ENCODE measurements around the gene CD200.
A peak's percentile ranks its signal among the peaks of the same experiment; 100 is the strongest.
"Not testable (repeated sequence)": the region's sequence is repeated elsewhere in the genome, so short reads cannot be mapped to it uniquely, and the experiment has no call there.

Gene CD200

DNA sequence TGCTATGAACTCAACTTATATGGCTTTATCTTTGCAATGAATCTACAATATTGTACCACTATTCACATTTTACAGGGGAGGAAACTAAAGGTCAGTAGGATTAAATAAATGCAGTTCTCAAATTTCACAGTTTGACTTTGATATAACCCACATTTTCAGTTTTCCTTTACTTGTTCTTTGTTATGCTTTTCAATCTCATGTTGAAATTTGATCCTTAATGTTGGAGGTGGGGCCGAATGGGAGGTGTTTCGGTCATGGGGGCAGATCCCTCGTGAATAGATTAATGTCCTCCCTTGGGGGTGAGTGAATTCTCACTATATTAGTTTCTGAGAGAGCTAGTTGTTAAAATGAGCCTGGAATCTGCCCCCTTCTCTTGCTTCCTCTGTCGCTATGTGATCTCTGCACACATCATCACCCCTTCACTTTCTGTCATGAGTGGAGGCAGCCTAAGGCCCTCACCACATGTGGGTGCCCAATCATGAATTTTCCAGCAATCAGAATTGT lies 44.7 kb downstream of the CD200 start:
- in situ Hi-C loops (cut with MboI; ENCODE audit: low pct_unique_long_range_greater_than_20kb, low sequenced_read_pairs): no loop called here
- no peak for DNase-seq

- DNase-seq; in situ Hi-C loops (cut with MboI; ENCODE audit: low pct_unique_long_range_greater_than_20kb, low sequenced_read_pairs): not testable (repeated sequence)
These were observed 45.4 kb downstream of the CD200 start for GRCh38 chr3:112378347-112378746.

DNA sequence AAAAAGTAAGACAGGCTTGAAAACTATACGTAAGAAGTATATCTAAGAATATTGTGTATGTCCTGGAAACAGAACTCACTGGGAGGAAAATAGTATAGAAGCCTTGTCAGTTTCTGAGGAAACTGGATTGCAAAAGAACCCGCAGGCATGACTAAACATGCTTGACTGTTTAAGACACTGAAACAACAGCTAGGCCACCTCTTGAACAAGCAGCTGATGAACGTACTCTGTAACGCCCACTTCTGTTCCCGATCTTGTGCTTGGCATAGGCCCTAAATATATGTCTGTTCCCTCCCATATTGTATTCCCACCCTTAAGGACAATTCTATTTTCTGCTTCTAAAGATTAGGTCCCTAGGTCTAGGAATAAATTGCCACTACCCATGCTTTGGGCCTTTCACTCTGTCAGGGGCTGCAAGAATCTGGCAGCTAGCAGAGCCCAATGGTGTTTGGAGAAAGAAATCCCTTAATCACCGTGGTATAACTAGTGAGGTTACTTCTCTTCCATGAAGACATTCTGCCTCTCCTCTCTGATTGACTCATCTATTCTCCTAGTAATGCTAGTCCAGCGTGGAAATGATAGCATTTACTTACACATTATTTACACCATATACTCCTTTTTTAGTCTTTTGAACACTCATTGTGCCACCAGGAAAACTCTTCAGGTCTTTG lies 46.2 kb downstream of the CD200 start:
- peak; percentile 70 for DNase-seq
- in situ Hi-C loops (cut with MboI; ENCODE audit: low pct_unique_long_range_greater_than_20kb, low sequenced_read_pairs): no loop called here

GRCh38 chr3:112381673-112382542 lies 49.0 kb downstream of the CD200 start:
- in situ Hi-C loops (cut with MboI; ENCODE audit: low pct_unique_long_range_greater_than_20kb, low sequenced_read_pairs): no loop called here
- peak; percentile 51 for DNase-seq

DNA sequence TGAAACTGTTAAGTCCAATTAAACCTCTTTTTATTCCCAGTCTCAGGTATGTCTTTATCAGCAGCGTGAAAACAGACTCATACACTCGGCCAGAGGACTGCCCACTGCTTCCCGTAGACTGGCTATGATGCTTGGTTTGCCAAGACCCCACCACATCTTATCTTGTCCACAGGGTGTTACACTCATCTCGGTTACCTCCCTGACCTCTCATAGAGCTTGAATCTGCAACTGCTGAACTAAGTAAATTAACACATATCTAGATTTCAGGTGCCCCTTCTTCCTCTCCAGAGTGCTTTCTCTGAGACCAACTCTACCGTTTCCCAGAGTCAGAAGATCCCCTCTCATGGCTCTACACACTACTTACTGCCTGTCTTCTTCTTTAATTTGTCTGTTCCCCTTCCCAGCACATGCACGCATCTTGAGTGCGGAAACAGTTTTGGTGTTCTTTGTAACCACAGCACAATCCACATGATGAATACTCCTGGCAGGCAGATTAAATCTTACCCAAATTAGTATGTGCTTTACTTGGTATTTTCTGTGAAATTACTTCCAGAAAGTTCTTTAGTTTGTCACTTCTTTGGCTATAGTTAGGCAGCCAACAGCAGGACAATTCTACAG lies 49.7 kb downstream of the CD200 start:
- DNase-seq: peak; percentile 84
- in situ Hi-C loops (cut with MboI; ENCODE audit: low pct_unique_long_range_greater_than_20kb, low sequenced_read_pairs): no loop called here

GRCh38 chr3:112384769-112385168 lies 51.8 kb downstream of the CD200 start:
- DNase-seq: no peak
- in situ Hi-C loops (cut with MboI; ENCODE audit: low pct_unique_long_range_greater_than_20kb, low sequenced_read_pairs): no loop called here

DNA sequence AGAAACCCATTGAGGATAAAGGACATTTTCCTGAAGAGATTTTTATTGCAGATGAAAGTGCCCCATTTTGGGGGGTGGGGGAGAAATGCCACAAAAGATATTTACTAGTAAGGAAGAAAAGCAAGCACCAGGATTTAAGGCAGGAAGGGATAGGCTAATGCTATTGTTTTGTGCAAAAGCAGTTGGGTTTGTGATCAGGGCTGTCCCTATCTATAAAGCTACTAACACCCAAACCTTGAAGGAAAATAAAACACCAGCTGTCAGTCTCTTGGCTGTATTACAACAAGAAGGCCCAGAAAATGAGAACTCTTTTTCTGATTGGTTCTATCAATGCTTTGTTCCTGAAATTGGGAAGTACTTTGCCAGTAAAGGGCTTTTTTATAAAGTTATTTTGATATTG lies 56.0 kb downstream of the CD200 start:
- in situ Hi-C loops (cut with MboI; ENCODE audit: low pct_unique_long_range_greater_than_20kb, low sequenced_read_pairs): no loop called here
- no peak for DNase-seq

- DNase-seq: no peak
- in situ Hi-C loops (cut with MboI; ENCODE audit: low pct_unique_long_range_greater_than_20kb, low sequenced_read_pairs): no loop called here
These were observed 57.0 kb downstream of the CD200 start for GRCh38 chr3:112389961-112390360.

DNA sequence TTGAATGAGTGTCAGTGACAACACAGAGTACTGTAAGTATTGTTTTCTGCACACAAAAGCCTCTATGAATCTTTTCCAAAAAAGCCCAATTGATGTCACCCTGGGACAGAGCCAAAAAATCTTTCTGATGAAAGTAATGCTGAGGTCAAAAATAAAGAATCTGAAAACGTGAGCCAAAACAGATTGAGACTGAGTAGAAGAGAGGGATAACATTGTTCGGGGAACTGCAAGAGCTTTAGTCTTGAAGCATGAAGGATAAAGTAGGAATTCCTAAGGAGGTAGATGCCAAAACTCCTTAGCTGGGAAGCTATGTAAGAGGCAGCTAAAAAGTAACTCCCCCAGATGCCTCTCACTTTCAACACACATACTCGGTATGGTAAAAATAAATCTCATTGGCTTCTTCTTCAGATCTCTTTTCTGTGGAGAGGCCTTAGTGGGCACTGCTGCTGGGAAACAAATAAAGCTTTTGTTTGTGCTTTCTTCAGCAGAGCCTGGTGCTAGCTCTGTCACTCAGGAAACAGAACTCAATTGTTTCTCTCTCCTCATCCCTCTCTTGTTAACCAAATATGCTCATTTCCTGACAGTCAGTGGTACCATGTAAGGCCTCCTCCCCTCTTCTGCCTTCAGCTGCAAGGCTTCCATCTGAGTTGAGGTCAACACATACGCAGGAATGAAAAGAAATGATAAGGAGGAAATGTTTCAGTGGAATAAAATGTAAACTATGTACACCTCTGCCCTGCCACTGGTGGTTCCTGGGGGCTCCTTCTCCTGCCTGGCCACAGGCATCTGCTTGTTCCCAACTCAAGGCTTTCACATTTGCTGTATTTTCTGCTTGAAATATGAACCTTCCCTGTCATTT lies 58.1 kb downstream of the CD200 start:
- in situ Hi-C loops (cut with MboI; ENCODE audit: low pct_unique_long_range_greater_than_20kb, low sequenced_read_pairs): no loop called here
- DNase-seq: peak; percentile 73

GRCh38 chr3:112391648-112392047 lies 58.7 kb downstream of the CD200 start:
- DNase-seq: peak; percentile 81
- in situ Hi-C loops (cut with MboI; ENCODE audit: low pct_unique_long_range_greater_than_20kb, low sequenced_read_pairs): no loop called here

- no peak for DNase-seq
- in situ Hi-C loops (cut with MboI; ENCODE audit: low pct_unique_long_range_greater_than_20kb, low sequenced_read_pairs): no loop called here
These were observed 59.7 kb downstream of the CD200 start for GRCh38 chr3:112392393-112393359.

DNA sequence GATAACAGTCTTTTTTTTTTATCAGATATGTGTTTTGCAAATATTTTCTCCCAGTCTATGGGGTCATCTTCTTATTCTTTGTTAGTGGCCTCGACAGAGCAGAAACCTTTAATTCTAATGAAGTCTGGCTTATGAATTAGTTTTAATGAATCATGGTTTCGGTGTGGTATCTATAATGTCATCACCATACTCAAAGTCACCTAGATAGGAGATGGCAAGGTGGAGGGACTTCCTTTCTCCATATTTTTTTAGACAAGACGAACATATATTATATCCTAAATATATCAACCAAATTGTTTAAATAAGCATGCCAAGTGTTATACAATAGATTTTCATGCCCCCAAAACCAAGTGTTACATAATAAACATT lies 60.4 kb downstream of the CD200 start:
- in situ Hi-C loops (cut with MboI; ENCODE audit: low pct_unique_long_range_greater_than_20kb, low sequenced_read_pairs): no loop called here
- no peak for DNase-seq

DNA sequence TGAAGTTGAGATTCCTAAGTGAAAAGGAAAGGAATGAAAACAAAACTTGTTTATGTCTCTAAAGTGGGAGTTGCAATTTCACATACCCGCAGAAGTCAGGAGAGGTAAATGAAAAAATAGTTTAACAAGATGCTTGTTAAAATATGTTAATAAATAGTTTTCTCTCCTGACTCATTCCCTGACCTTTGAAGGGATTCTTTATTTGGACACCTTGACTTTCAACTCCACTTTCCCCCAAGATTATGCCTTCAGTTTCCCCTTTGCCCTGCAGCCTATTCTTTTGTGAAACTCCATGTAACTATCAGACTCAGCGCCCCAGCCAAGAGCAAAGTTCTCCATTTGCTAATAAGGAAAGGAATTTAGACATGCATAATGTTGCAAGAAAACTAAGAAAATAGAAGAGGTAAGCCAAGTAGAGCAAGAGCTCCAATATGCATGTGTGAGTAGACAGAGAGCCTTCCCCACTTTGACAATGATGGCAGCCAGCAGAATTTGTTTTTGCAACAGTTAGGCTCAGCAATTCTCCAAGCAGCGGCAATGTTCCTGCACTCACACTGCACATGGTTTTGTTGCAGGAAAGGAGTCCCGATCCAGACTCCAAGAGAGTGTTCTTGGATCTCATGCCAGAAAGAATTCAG lies 61.2 kb downstream of the CD200 start:
- in situ Hi-C loops (cut with MboI; ENCODE audit: low pct_unique_long_range_greater_than_20kb, low sequenced_read_pairs): no loop called here
- no peak for DNase-seq

- in situ Hi-C loops (cut with MboI; ENCODE audit: low pct_unique_long_range_greater_than_20kb, low sequenced_read_pairs): no loop called here
- peak; percentile 85 for DNase-seq
These were observed 62.4 kb downstream of the CD200 start for GRCh38 chr3:112395181-112395895.

- in situ Hi-C loops (cut with MboI; ENCODE audit: low pct_unique_long_range_greater_than_20kb, low sequenced_read_pairs): no loop called here
- no peak for DNase-seq
These were observed 62.9 kb downstream of the CD200 start for GRCh38 chr3:112395896-112396290.

DNA sequence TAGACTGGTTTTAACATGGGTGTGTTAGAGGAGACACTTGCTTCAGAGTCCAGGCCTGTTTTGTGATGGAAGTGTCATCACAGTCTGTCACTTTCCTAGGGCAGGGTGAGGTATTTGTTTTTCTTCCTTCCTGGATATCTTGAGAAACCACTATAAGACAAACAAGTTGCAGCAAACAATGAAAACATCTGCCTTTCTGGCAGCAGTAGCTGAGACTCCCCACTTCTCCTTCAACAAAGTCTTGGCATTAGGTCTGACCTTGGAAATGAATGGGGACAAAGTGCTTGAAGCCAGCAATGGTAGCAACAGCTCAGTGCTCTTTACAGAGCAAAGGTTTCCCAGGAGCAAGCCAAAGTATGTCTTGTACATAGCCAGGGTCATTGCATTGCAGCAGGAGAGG lies 64.6 kb downstream of the CD200 start:
- in situ Hi-C loops (cut with MboI; ENCODE audit: low pct_unique_long_range_greater_than_20kb, low sequenced_read_pairs): no loop called here
- DNase-seq: no peak

GRCh38 chr3:112399064-112399463 lies 66.1 kb downstream of the CD200 start:
- in situ Hi-C loops (cut with MboI; ENCODE audit: low pct_unique_long_range_greater_than_20kb, low sequenced_read_pairs): no loop called here
- no peak for DNase-seq

Measured in KBM-7 (cell line).